HEK293 (cell line): ENCODE results near the gene DOCK1.

Experiments
- ZNF416 ChIP-seq: fragments of 450-650 bp; formaldehyde crosslinking; IDR thresholded peaks from 2 replicates; pipeline ENCODE4 v1.5.1; 2016; ENCODE audit warnings: missing biosample characterization, missing genetic modification characterization
- TF ChIP-seq, protein P1 (sequence below): fragments of 450-650 bp; IDR thresholded peaks from 2 replicates; pipeline ENCODE4 v1.5.1; 2018; ENCODE audit warnings: missing biosample characterization, mild to moderate bottlenecking, missing genetic modification characterization

DNA sequence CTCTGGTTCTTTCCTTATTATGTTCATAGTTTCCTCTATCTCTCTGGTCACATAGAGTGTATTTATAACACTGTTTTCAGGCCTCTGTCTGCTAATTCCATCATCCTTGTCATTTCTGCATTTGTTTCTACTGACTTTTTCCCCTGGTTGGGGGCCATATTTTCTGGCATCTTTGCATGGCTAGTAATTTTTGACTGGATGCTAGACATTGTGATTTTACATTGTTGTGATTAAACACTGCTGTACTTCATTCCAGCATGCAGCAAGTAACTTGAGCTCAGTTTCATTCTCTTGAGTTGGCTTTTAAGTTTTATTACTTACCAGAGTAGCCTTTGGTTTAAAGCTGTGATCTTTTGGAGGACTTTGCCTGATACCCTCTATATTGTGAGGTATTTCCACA lies 6.8 kb upstream of the DOCK1 start:
- TF ChIP-seq, protein P1, sequence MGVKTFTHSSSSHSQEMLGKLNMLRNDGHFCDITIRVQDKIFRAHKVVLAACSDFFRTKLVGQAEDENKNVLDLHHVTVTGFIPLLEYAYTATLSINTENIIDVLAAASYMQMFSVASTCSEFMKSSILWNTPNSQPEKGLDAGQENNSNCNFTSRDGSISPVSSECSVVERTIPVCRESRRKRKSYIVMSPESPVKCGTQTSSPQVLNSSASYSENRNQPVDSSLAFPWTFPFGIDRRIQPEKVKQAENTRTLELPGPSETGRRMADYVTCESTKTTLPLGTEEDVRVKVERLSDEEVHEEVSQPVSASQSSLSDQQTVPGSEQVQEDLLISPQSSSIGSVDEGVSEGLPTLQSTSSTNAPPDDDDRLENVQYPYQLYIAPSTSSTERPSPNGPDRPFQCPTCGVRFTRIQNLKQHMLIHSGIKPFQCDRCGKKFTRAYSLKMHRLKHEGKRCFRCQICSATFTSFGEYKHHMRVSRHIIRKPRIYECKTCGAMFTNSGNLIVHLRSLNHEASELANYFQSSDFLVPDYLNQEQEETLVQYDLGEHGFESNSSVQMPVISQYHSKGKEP (tag by site-specific recombination), result no peak
- no peak for TF ChIP-seq ZNF416 (tag by site-specific recombination)
